CD4-positive, alpha-beta T cell treated with Interleukin-10 for 1 hour (primary cell): ENCODE data around the gene FANK1.
A peak's percentile ranks its signal among the peaks of the same experiment; 100 is the strongest.

Source experiments
- DNase-seq: peaks from one replicate; pipeline ENCODE4 v3.0.0-alpha.2; 2020

FANK1 gene

GRCh38 chr10:125991392-125991791, 95.0 kb downstream of the FANK1 start:
- no peak for DNase-seq

GRCh38 chr10:125992254-125992653, 95.9 kb downstream of the FANK1 start:
- DNase-seq: no peak

GRCh38 chr10:125994601-125995000, 98.2 kb downstream of the FANK1 start:
- no peak for DNase-seq

GRCh38 chr10:125995726-125996304, 99.5 kb downstream of the FANK1 start:
- no peak for DNase-seq

- no peak for DNase-seq
Measured at GRCh38 chr10:125997586-125997985, 101.2 kb downstream of the FANK1 start.

GRCh38 chr10:125999694-126000093, 103.3 kb downstream of the FANK1 start:
- DNase-seq: no peak

- no peak for DNase-seq
Measured at GRCh38 chr10:126001576-126001975, 105.2 kb downstream of the FANK1 start.

- DNase-seq: no peak
Measured at GRCh38 chr10:126004752-126005151, 108.4 kb downstream of the FANK1 start.

- DNase-seq: no peak
Measured at GRCh38 chr10:126006264-126006663, 109.9 kb downstream of the FANK1 start.

- no peak for DNase-seq
Measured at GRCh38 chr10:126006906-126007305, 110.5 kb downstream of the FANK1 start.

- DNase-seq: no peak
Measured at GRCh38 chr10:126009650-126010049, 113.3 kb downstream of the FANK1 start.

- peak; percentile 32 for DNase-seq
Measured at GRCh38 chr10:126011995-126012394, 115.6 kb downstream of the FANK1 start.

GRCh38 chr10:126012485-126012884, 116.1 kb downstream of the FANK1 start:
- DNase-seq: no peak

GRCh38 chr10:126013489-126014281, 117.3 kb downstream of the FANK1 start:
- DNase-seq: no peak

- DNase-seq: no peak
Measured at GRCh38 chr10:126014309-126014708, 117.9 kb downstream of the FANK1 start.

GRCh38 chr10:126015413-126015812, 119.0 kb downstream of the FANK1 start:
- DNase-seq: no peak

GRCh38 chr10:126016156-126016805, 119.9 kb downstream of the FANK1 start:
- no peak for DNase-seq

- no peak for DNase-seq
Measured at GRCh38 chr10:126016882-126017281, 120.5 kb downstream of the FANK1 start.

- no peak for DNase-seq
Measured at GRCh38 chr10:126017961-126018560, 121.7 kb downstream of the FANK1 start.

- no peak for DNase-seq
Measured at GRCh38 chr10:126021833-126022500, 125.6 kb downstream of the FANK1 start.

- DNase-seq: no peak
Measured at GRCh38 chr10:126022841-126023240, 126.5 kb downstream of the FANK1 start.

GRCh38 chr10:126027692-126028091, 131.3 kb downstream of the FANK1 start:
- DNase-seq: no peak

GRCh38 chr10:126029999-126030398, 133.6 kb downstream of the FANK1 start:
- no peak for DNase-seq
